GM12801 (cell line): ENCODE data around the gene ZNF26.

Experiments used
- CTCF ChIP-seq: IDR thresholded peaks from one replicate; pipeline ENCODE4 v1.5.1; 2011; ENCODE audit warnings: control low read depth; ENCODE audit not compliant: insufficient read length; ENCODE audit errors: extremely low read depth

Gene ZNF26

DNA sequence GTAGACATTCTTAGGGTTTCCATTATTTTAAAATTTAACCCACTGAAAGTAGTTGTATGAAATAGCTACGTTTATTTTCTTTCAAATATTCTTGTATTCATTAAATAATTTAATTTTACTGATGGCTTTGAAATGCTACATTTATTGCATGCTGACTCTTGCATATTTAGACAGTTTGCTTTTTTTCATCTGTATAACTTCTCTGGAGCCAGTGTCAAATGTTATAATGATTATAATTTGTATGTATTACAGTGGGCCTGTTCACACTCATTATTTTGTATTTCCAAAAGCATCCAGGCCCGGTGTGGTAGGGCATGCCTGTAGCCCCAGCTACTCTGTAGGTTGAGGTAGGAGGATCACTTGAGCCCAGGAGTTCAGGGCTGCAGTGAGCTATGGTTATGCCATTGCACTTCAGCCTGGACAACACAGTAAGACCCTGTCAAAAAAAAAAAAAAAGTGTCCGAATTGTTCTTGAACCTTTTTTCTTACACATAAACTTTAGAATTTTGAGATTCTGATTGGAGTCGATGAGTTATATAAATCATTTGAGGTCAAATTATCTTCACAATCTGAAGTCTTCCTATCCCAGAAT is 52.0 kb downstream of the ZNF26 start:
- no peak for TF ChIP-seq CTCF

DNA sequence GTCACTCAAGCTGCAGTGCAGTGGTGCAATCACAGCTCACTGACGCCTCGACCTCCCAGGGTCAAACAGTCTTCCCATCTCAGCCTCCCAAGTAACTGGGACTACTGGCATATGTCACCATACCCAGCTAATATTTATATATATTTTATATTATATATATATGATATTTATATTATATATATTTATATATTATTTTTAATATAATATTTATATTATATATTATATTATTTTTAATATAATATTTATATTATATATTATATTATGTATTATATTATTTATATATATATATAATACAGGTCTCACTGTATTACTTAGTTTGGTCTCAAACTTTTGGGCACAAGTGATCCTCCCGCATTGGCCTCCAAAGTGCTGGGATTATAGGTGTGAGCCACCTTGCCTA is 60.5 kb downstream of the ZNF26 start:
- no peak for TF ChIP-seq CTCF

- TF ChIP-seq CTCF = no peak
These were observed 71.3 kb downstream of the ZNF26 start for GRCh38 chr12:133057446-133057845.

GRCh38 chr12:133058203-133059113 is 72.3 kb downstream of the ZNF26 start:
- TF ChIP-seq CTCF = no peak

DNA sequence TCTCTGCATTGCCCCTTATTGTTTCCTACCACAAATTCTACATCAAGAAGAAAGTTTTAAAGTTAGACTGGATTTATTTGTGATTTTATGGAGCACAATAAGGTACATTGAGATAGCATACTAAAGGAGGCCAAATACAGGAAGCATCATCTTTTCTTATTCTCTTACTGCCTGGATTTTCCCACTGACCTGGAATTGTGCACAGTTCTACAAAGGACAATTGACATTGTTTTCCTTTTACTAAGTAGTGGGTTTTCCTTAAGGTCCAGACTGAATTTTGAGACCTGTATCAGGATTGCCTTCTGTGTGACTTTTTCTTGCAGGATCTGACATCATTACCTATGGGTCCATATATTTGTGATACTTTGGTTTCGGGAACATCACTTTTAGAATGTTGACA is 75.8 kb downstream of the ZNF26 start:
- TF ChIP-seq CTCF = no peak

DNA sequence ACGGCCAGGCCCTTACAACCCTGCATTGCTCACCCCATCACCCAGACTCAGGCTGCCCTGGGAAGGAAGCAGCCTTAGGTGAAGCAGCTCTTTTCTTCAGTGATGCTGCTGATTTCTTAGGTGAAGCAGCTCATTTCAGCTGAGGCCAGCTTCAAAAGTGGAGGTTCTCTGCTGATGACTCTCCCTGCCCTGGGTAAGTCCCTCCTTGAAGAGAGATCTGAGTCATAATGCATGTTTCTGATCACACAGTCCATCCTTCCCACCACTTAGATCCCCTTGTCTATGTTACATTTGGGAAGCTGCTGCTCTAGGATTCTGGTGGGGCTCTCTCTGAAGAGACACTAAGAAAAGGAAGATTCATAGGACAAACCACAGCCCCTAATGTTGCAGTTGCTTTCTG is 77.4 kb downstream of the ZNF26 start:
- no peak for TF ChIP-seq CTCF

DNA sequence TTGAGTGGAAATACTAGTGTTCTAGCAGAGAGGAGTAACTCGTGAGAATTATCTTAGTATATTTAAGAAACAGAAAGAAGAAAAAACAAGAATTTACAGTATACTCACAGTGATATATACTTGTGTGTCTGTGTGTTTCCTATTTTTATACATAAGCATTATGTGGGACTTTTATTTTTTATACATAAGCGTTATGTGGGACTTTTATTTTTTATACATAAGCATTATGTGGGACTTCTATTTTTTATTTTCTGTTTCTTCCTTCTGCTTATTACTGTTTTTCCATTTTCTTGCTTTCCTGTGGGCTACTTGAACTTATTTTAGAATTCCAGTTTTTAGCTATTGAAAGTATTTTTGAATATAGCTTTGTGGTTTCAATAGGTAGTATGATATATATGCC is 87.7 kb downstream of the ZNF26 start:
- no peak for TF ChIP-seq CTCF
